Sigmoid colon (tissue), 7 donors: ENCODE measurements around the gene EPHB1. TPM values are rescaled to one million over a fixed set of nuclear protein-coding genes. Genes with fewer than 3 reads are reported as not detected.
"Not testable (repeated sequence)": the region's sequence is repeated elsewhere in the genome, so short reads cannot be mapped to it uniquely, and the experiment has no call there.

Experiments used
- DNase-seq: peaks from one replicate; pipeline ENCODE4 v3.0.0-alpha.2; 2019
- H3K27ac ChIP-seq, 4 donors: fragments of 200-600 bp; sonication (generic); one replicate each; pipeline ENCODE4 v1.5.1; 2016 to 2019; ENCODE audit warnings: mild to moderate bottlenecking in 1 of 4
- H3K27me3 ChIP-seq, 3 donors: fragments of 200-600 bp; sonication (generic); one replicate each; pipeline ENCODE4 v1.5.1; 2019; ENCODE audit warnings: mild to moderate bottlenecking in 1 of 3
- H3K36me3 ChIP-seq, 4 donors: fragments of 200-600 bp; sonication (generic); one replicate each; pipeline ENCODE4 v1.5.1; 2016 to 2019
- H3K4me1 ChIP-seq, 4 donors: fragments of 200-600 bp; sonication (generic); one replicate each; pipeline ENCODE4 v1.5.1; 2017 to 2019
- H3K4me3 ChIP-seq, 4 donors: fragments of 200-600 bp; sonication (generic); one replicate each; pipeline ENCODE4 v1.5.1; 2017 to 2019; ENCODE audit warnings: mild to moderate bottlenecking in 2 of 4, moderate library complexity in 1 of 4
- H3K9me3 ChIP-seq, 4 donors: fragments of 200-600 bp in 3 of 4; sonication (generic) in 3 of 4; one replicate each; pipeline versions ENCODE4 v1.5.1 to v1.6.1; 2013 to 2019
- CTCF ChIP-seq, 4 experiments: fragments of 450-650 bp in 3 of 4; fragments of 200-600 bp in 1 of 4; IDR thresholded peaks; one replicate each; pipeline ENCODE4 v1.5.1; 2016 to 2019; ENCODE audit warnings: antibody characterized with exemption in 4 of 4, mild to moderate bottlenecking in 3 of 4, moderate library complexity in 2 of 4
- EP300 ChIP-seq, 4 donors: sonication (generic); formaldehyde crosslinking; IDR thresholded peaks; one replicate each; pipeline ENCODE4 v1.6.1; 2017; ENCODE audit warnings: antibody characterized with exemption in 4 of 4
- POLR2A ChIP-seq, 2 donors: fragments of 450-650 bp; IDR thresholded peaks; one replicate each; pipeline ENCODE4 v1.6.1; 2016; ENCODE audit warnings: antibody characterized with exemption in 2 of 2, mild to moderate bottlenecking in 2 of 2, moderate library complexity in 2 of 2
- POLR2AphosphoS5 ChIP-seq, 4 donors: sonication (generic); formaldehyde crosslinking; IDR thresholded peaks; one replicate each; pipeline ENCODE4 v1.6.1; 2017; ENCODE audit warnings: antibody characterized with exemption in 4 of 4
- WGBS, 2 donors: extraction: QIAGEN DNeasy Blood & Tissue Kit; methylation state at CpG; one replicate each; pipeline ENCODE4 v1.1.7; 2013; 5-methylcytosine and 5-hydroxymethylcytosine counted together
- intact Hi-C: fragments of 100-400 bp; cut with DNase I; formaldehyde crosslinking; loops from one replicate; pipeline ENCODE4 v1.15.1; 2023
- polyA plus RNA-seq, 3 donors: library from polyadenylated mRNA; stranded (reverse); fragments of 200-250 nt; gene quantifications; one replicate each; pipeline ENCODE4 v1.2.3, GENCODE V29; 2013
- total RNA-seq, 4 donors: library from RNA; depleted of rRNA; stranded (reverse); fragments of >200 nt; gene quantifications; one replicate each; pipeline ENCODE4 v1.1.0, GENCODE V29; 2016
- donor health status: healthy with polysubstance abuse.
- donor health status: Bipolar disorder and iron deficiency.
- donor health status: healthy.

The EPHB1 gene
- total and polyA plus RNA-seq, 7 donors, result 0.29 to 17.3 (median 3.6) TPM; not detected in 2

DNA sequence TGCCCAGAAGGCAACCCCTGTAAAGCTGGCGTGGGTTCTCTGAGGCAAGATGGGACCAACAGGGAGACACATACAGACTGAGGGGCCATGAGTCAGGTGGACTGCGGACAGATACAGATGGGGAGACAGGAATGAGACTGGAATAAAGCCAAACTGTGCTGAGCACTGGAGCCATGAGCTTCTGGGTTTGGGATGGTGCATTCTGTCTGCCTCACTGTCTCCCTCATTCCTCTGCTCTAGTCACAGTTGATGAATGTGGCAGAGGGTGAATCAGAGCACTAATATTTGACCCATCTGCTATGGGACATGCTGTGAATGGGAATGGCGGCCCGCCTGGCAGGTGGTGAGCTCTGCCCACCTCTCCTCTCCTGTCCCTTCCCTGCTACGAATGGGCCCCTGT lies 262.9 kb downstream of the EPHB1 start:
- no peak overlapping the region for H3K27ac ChIP-seq
- TF ChIP-seq POLR2A (IDR thresholded peaks at IDR 0.05) (no peak), POLR2AphosphoS5 (IDR thresholded peaks at IDR 0.05) (no peak), CTCF (IDR thresholded peaks at IDR 0.05) (no peak), EP300 (IDR thresholded peaks at IDR 0.05) (no peak)
- intact Hi-C loops, result no loop called here
- no peak overlapping the region for H3K4me3 ChIP-seq
- 85 to 87% methylated on average over 5 of the region's 5 CpGs for WGBS, 2 donors
- H3K9me3 ChIP-seq, result no peaks in the 10 kb centered on the region
- DNase-seq, result no peak
- H3K27me3 ChIP-seq, result no peaks in the 10 kb centered on the region
- no peaks in the 10 kb centered on the region for H3K4me1 ChIP-seq
- no peaks in the 10 kb centered on the region for H3K36me3 ChIP-seq

DNA sequence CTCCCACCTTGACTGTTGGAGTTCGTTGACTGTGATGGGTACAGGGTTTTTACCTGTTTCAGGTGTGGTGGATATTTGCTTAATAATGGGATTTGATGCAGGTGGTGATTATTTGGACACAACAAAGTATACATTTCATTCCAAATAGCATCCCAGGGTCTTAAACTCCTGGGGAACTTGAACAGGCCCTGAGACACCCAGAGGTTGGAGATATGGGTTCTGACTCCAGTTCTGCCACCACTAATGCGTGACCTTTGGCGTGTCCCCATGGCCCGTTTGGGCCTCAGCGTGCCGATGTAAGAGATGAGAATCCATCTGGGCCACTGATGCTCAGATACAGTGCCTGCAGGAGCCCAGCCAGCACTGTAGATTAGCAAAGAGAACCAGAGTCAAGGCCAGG lies 264.5 kb downstream of the EPHB1 start:
- no peak for DNase-seq
- TF ChIP-seq POLR2A (IDR thresholded peaks at IDR 0.05) (no peak), POLR2AphosphoS5 (IDR thresholded peaks at IDR 0.05) (no peak), EP300 (IDR thresholded peaks at IDR 0.05) (no peak), CTCF (IDR thresholded peaks at IDR 0.05) (no peak)
- Histone ChIP-seq H3K9me3 (no peaks in the 10 kb centered on the region), H3K27me3 (no peaks in the 10 kb centered on the region), H3K27ac (no peak overlapping the region), H3K4me3 (no peak overlapping the region), H3K36me3 (no peaks in the 10 kb centered on the region), H3K4me1 (no peaks in the 10 kb centered on the region)
- intact Hi-C loops, result no loop called here
- 73 to 87% methylated on average over 6 of the region's 6 CpGs for WGBS, 2 donors

DNA sequence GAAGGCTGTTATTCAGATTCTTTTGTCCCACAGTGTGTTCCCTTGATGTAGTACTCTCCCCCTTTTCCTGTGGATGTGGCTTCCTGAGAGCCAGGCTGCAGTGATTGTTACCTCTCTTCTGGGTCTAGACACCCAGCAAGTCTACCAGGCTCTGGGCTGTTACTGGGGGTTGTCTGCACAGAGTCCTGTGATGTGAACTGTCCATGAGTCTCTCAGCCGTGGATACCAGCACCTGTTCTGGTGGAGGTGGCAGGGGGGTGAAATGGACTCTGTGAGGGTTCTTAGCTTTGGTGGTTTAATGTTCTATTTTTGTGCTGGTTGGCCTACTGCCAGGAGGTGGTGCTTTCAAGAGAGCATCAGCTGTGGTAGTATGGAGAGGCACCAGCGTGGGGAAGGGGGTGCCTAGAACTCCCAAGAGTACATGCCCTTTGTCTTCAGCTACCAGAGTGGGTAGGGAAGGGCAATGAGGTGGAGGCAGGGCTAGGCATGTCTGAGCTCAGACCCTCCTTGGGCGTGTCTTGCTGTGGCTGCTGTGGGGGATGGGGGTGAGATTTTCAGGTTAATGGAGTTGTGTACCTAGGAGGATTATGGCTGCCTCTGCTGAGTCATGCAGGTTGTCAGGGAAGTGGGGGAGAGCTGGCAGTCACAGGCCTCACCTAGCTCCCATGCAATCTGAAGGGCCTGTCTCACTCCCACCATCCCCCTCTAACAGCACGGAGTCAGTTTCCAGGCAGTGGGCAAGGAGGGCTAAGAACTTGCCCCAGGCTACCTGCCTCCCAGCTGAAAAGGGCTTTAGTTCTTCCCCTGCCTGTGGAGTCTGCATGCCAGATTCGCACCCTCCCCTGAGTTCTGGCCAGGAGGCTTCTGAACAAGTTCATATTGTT lies 272.0 kb downstream of the EPHB1 start:
- intact Hi-C loops, H3K9me3 ChIP-seq, H3K36me3 ChIP-seq, DNase-seq, H3K4me1 ChIP-seq, H3K27me3 ChIP-seq, H3K27ac ChIP-seq, H3K4me3 ChIP-seq: not testable (repeated sequence)
- WGBS, 2 donors, result 61% methylated on average over 5 of the region's 5 CpGs

GRCh38 chr3:135068011-135068410 lies 273.0 kb downstream of the EPHB1 start:
- WGBS, 2 donors, result 91 to 93% methylated on average over 5 of the region's 5 CpGs
- H3K27ac ChIP-seq, result no peak overlapping the region
- H3K9me3 ChIP-seq, result no peaks in the 10 kb centered on the region
- H3K36me3 ChIP-seq, result no peaks in the 10 kb centered on the region
- H3K4me3 ChIP-seq, result no peak overlapping the region
- intact Hi-C loops, result no loop called here
- H3K4me1 ChIP-seq, result no peaks in the 10 kb centered on the region
- H3K27me3 ChIP-seq, result no peaks in the 10 kb centered on the region
- TF ChIP-seq EP300 (IDR thresholded peaks at IDR 0.05), result no peak
- TF ChIP-seq CTCF (IDR thresholded peaks at IDR 0.05), result no peak
- TF ChIP-seq POLR2AphosphoS5 (IDR thresholded peaks at IDR 0.05), result no peak
- TF ChIP-seq POLR2A (IDR thresholded peaks at IDR 0.05), result no peak
- no peak for DNase-seq

- no peaks in the 10 kb centered on the region for H3K27me3 ChIP-seq
- H3K36me3 ChIP-seq, result no peaks in the 10 kb centered on the region
- TF ChIP-seq POLR2AphosphoS5 (IDR thresholded peaks at IDR 0.05) (no peak), EP300 (IDR thresholded peaks at IDR 0.05) (no peak), POLR2A (IDR thresholded peaks at IDR 0.05) (no peak), CTCF (IDR thresholded peaks at IDR 0.05) (no peak)
- no peaks in the 10 kb centered on the region for H3K9me3 ChIP-seq
- 86 to 92% methylated on average over 2 of the region's 2 CpGs for WGBS, 2 donors
- H3K4me1 ChIP-seq, result no peaks in the 10 kb centered on the region
- intact Hi-C loops, result no loop called here
- no peak overlapping the region for H3K27ac ChIP-seq
- DNase-seq, result no peak
- no peak overlapping the region for H3K4me3 ChIP-seq
Measured at GRCh38 chr3:135069406-135069805, 274.3 kb downstream of the EPHB1 start.
